PC-3 (cell line): ENCODE measurements around the gene KDM3A.

Experiments
- EZH2 ChIP-seq: fragments of 300-600 bp; sonication (generic); IDR thresholded peaks from one replicate; pipeline ENCODE4 v1.6.1; 2017; ENCODE audit warnings: antibody characterized with exemption, mild to moderate bottlenecking, low read length; ENCODE audit not compliant: unreplicated experiment
- TF ChIP-seq, protein P1 (sequence below): fragments of 300-600 bp; sonication (generic); conservative IDR thresholded peaks from 2 replicates; pipeline ENCODE4 v1.5.1; 2017; ENCODE audit warnings: antibody characterized with exemption, low read depth, mild to moderate bottlenecking, low read length

DNA sequence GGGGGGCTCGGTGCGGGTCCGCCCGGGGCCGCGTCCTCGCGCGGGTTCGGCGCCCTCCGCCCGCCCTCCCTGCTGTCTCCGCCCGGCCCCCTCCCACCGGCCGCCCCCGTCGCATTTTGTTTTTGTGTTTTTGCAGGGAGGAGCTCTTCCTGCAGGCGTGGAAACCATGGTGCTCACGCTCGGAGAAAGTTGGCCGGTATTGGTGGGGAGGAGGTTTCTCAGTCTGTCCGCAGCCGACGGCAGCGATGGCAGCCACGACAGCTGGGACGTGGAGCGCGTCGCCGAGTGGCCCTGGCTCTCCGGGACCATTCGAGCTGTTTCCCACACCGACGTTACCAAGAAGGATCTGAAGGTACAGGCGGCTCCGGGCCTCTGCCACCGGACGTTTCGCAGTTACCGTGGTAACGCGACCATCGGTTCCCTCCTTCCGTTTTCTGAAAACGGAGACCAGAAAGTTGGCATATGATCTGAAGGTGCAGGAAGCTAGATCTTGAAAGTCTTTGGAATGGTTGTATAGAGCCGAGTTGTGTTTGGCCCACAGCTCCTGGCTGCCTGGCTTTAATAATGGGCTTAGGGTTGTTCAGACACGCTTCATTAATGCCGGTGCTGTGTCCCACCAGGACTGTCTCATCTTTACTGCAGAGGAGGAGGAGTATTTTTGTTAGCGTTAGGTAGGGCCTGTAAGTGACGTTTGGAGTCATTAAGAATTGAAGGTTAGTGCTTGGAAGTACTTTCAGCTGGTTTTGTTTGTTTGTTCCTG is 891 bp downstream of the KDM3A start:
- TF ChIP-seq, protein P1, sequence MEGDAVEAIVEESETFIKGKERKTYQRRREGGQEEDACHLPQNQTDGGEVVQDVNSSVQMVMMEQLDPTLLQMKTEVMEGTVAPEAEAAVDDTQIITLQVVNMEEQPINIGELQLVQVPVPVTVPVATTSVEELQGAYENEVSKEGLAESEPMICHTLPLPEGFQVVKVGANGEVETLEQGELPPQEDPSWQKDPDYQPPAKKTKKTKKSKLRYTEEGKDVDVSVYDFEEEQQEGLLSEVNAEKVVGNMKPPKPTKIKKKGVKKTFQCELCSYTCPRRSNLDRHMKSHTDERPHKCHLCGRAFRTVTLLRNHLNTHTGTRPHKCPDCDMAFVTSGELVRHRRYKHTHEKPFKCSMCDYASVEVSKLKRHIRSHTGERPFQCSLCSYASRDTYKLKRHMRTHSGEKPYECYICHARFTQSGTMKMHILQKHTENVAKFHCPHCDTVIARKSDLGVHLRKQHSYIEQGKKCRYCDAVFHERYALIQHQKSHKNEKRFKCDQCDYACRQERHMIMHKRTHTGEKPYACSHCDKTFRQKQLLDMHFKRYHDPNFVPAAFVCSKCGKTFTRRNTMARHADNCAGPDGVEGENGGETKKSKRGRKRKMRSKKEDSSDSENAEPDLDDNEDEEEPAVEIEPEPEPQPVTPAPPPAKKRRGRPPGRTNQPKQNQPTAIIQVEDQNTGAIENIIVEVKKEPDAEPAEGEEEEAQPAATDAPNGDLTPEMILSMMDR: no peak
- no peak for TF ChIP-seq EZH2
